ENCODE measurements around the gene PAX2.

Gene PAX2

DNA sequence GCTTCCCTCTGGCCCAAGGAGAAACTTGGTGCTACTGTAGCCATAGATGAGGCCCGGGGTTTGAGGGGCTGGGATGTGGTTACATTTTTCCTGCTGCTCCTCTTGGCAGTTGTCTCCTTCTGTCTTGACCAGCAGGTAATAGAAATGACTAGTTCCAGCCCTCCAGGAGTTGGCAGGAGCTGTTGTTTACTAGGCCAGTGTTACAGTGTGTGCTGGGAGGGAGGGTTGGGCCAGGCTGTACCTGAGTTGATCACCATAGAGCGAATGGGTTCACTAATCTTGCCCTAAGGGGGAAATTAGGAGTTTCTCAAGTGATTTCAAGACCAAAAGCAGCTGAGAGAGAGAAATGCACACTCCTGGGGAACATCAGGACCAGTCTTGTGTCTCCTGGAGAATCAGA lies 34.9 kb downstream of the PAX2 start:
- peak; percentile 35 to 36 for DNase-seq (ENCODE audit: low read depth in 1 of 2, low spot score in 1 of 2)
- in situ Hi-C loops (cut with HindIII; ENCODE audit: low pct_unique_long_range_greater_than_20kb, low sequenced_read_pairs): no loop called here
- TF ChIP-seq JUND (IDR thresholded peaks at IDR 0.05; ENCODE audit: low read depth): no peak

DNA sequence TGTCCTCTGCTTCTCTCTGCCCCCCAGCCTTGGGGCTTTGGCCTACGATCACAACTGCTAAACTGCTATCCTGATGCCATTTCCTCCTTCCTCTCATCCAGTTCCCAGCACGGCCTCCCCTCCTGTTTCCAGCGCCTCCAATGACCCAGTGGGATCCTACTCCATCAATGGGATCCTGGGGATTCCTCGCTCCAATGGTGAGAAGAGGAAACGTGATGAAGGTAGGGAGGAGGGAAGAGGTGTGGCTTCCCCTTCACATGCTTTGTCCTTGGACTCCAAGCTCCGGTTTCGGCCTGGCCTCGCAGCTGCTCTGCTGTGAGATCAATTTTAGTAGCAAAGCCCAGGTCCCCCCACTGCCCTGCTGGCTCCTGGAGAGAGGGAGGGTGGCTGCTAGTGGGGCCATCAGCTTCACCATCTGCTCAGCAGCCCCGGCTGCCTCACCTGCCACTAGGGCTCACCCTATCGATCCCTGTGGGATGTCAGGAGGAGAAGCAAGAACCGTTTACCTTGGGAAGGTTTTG lies 35.8 kb downstream of the PAX2 start:
- in situ Hi-C loops (cut with HindIII; ENCODE audit: low pct_unique_long_range_greater_than_20kb, low sequenced_read_pairs): no loop called here
- DNase-seq (ENCODE audit: low read depth in 1 of 2, low spot score in 1 of 2): no peak
- no peak for TF ChIP-seq JUND (IDR thresholded peaks at IDR 0.05; ENCODE audit: low read depth)

DNA sequence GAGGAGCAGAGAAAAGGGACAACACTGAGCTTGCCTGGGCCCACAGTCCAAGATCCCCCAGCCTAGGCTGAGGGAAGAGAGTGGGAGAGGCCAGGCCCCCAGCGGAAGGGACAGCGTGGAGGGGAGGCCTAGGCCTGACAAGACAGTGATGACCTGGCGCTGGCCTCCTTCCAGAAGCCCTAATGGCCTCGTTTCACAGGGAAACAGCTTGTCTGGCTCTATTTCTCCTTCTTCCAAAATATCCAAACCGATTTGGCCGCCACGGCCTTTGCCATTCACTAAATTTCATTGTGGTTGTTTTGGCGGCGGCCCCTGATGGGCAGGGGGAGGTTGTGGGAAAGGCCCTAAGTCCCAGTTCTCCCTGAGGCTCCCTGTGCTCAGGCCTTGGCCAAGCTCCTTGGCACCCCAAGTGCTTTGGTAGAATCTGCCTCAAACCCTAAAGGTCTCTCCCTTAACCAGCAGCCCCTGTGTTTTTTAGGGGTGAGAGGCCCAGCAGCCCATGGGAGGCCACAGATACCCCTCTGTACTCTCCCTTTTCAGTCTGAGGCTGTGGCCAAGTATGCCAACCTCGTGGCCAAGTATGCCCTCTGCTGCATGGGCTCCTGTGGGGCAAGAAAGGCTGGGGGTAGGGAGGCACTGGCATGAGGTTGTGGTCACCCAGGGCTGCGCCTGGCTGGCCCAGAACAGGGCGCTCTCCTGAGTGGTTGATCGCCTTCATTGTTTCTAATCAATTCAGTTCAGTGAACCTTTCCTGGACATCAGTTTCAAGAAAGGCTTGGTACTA lies 37.3 kb downstream of the PAX2 start:
- no peak for TF ChIP-seq JUND (IDR thresholded peaks at IDR 0.05; ENCODE audit: low read depth)
- no peak for DNase-seq (ENCODE audit: low read depth in 1 of 2, low spot score in 1 of 2)
- in situ Hi-C loops (cut with HindIII; ENCODE audit: low pct_unique_long_range_greater_than_20kb, low sequenced_read_pairs): no loop called here

DNA sequence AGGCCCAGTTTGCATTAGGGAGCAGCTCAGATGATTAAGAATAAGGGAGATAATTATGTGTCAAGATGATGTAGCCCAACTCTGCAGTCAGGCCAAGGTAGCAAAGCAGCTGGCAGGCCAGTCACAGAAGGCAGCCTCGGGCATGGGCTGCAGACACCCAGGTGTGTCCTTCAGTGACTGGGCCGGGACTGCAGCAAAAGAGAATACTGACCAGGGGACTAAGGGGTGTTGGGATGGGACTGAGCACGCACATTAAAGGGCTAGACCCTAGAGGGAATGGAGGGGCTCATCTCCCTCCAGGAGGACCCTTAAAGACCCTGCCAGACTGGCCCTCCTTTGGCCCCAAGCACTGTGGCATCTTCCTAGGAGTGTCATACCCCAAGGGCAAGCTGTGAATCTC lies 38.7 kb downstream of the PAX2 start:
- no peak for TF ChIP-seq JUND (IDR thresholded peaks at IDR 0.05; ENCODE audit: low read depth)
- in situ Hi-C loops (cut with HindIII; ENCODE audit: low pct_unique_long_range_greater_than_20kb, low sequenced_read_pairs): no loop called here
- no peak for DNase-seq (ENCODE audit: low read depth in 1 of 2, low spot score in 1 of 2)

DNA sequence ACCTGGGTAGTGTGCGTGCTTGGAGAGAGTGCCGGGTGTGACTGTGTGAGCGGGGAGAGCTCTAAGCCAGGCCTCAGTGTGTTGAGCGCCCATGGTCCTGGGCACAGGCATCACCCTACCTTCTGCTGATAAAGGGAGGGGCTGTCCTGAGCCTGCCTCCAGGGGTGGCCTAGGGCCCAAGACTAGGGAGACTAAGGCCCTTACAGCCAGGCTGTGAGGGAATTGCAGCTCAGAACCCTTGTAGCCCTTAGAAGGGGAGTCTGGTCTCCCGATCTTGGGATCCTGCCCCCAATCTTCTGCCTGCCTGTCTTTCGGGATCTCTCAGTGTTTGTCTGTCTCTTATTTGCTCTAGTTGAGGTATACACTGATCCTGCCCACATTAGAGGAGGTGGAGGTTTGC lies 41.2 kb downstream of the PAX2 start:
- TF ChIP-seq JUND (IDR thresholded peaks at IDR 0.05; ENCODE audit: low read depth): no peak
- in situ Hi-C loops (cut with HindIII; ENCODE audit: low pct_unique_long_range_greater_than_20kb, low sequenced_read_pairs): no loop called here
- no peak for DNase-seq (ENCODE audit: low read depth in 1 of 2, low spot score in 1 of 2)

DNA sequence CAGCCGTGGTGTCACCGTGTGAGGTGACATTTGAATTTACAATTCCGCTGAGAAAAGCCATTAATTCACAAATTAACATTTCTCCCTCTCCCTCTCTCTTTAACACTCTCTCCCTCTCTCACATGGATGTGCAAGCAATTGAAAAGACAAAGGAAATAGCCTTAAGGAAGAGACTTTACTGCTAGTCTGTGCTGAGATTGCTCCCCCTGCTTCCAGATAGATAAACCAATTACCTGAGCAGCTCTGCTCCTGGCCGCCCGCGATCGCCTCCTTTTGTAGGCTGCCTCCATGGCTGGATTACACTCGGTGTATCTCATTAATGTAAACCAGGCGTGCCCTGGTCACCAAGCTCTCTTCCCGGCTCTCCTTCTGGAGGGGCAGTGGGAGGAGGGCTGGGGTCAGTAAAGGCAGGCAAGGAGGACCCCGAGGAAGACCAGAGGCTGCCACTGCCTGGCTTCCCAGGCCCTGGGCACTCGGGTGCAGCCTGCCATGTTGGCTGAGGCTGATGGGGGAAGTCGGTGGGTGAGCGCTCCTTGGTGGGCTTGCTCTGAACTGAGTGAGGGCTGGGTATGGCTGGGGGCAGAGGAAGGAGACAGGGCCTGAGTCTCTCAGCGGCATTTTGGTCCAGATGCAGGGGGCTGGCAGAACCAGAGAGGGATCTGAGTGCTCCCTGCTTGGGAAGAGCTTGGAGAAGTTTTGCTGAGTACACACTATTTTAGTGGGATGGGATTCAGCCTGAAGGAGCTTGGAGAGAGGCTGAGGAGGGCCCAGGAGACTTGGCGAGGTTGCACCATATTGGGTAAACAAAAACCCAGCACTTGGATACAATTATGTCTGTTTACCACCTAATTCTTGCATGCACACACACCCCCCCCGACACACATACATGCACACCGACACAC lies 42.9 kb downstream of the PAX2 start:
- in situ Hi-C loops (cut with HindIII; ENCODE audit: low pct_unique_long_range_greater_than_20kb, low sequenced_read_pairs): no loop called here
- TF ChIP-seq JUND (IDR thresholded peaks at IDR 0.05; ENCODE audit: low read depth): no peak
- no peak for DNase-seq (ENCODE audit: low read depth in 1 of 2, low spot score in 1 of 2)

DNA sequence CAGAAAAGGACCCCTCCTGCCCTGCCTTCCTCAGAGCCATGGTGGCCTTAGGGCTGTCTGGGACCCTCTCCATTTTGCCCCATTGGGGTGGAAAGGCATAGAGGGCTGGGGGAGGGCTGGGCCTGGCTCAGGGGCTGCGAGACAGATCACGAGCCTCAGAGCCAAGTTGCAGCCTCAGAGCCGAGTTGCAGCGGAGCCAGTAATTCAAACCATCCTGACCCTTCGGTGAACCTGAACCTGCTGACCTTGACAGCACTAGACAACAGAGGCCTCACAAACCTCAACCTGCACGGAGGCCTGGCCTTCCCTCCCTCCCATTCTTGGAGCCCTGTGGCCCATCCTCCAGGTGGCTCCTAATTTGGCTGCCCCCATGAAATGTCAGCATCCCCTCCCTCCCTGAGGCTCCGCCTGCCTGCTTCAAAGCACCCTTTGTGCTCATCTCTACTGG lies 45.4 kb downstream of the PAX2 start:
- in situ Hi-C loops (cut with HindIII; ENCODE audit: low pct_unique_long_range_greater_than_20kb, low sequenced_read_pairs): no loop called here
- no peak for TF ChIP-seq JUND (IDR thresholded peaks at IDR 0.05; ENCODE audit: low read depth)

DNA sequence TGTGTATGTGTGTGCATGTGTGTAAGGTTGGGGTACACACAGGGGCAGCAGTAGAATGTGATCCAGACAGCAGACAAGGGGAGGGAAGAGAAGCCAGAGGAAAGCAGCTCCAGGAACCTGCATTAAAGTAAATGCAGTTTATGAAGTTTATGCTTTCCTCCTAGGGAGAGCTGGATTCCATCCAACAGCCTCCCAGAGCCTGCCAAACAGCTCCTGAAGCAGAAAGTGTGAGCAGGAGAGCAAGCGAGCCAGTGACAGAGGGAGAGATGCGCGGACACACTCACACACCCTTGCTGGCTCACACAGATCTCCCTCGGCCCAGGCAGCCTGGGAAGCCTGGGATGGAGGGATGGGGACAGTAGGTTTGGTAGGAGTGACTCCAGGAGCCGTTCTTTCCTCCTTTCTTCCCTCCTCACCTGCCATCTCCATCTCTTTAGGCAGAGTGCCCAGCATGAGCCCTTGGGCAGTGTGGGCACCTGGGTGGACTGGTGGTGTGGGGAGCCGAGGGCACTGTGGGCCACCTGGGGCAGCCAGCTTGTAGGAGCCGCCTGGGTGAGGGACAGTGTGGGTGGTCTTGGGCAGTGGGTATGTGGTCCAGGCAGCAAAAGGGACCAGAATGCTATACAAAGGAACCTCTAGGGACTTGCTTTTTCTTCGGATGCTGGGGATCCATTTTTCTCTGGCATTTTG lies 46.1 kb downstream of the PAX2 start:
- in situ Hi-C loops (cut with HindIII; ENCODE audit: low pct_unique_long_range_greater_than_20kb, low sequenced_read_pairs): no loop called here
- DNase-seq (ENCODE audit: low read depth in 1 of 2, low spot score in 1 of 2): peak; percentile 57 to 67
- no peak for TF ChIP-seq JUND (IDR thresholded peaks at IDR 0.05; ENCODE audit: low read depth)

More for the DNA sequence above, 45.4 kb downstream of the PAX2 start:
- no peak for DNase-seq (ENCODE audit: low read depth in 1 of 2, low spot score in 1 of 2)

DNA sequence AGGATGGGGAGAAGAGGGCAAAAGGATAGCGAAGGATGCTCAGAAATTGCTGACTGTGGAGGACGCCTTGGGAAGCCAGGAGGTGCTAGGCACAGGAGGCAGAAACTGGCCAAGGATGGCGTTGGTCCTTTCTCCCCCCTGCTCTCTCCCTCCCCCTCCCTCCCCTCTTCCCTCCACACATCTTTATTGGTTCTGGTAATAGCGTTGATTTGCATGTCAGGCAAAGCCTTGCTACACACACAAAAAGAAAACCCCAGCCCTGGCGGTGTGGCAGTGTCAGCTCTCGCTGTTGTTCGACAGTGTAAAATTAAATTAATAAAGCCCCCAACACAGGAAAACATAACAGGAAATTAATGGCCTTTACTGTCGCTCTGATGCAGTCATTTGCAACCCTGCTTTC lies 47.2 kb downstream of the PAX2 start:
- no peak for TF ChIP-seq JUND (IDR thresholded peaks at IDR 0.05; ENCODE audit: low read depth)
- no peak for DNase-seq (ENCODE audit: low read depth in 1 of 2, low spot score in 1 of 2)
- in situ Hi-C loops (cut with HindIII; ENCODE audit: low pct_unique_long_range_greater_than_20kb, low sequenced_read_pairs): no loop called here

DNA sequence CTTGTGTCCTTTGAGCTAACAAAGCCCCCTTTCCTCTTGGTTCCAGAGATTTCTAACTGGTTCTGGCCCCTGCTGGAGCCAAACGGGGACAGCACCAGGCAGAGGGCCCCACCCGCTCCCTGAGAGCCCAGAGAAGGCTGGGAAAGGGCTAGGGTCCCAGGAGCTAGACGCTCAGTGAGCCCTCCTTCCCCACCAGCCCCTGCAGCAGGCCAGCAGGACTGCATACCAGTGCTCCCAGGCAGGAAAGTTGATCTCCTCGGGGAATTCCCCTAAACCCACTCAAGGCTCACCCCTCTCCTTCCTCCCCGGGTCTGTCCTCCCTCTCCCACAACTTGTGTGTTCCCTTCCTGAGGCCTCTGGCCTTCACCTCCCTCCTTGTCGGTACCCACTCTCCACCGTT lies 47.7 kb downstream of the PAX2 start:
- TF ChIP-seq JUND (IDR thresholded peaks at IDR 0.05; ENCODE audit: low read depth): no peak
- DNase-seq (ENCODE audit: low read depth in 1 of 2, low spot score in 1 of 2): no peak
- in situ Hi-C loops (cut with HindIII; ENCODE audit: low pct_unique_long_range_greater_than_20kb, low sequenced_read_pairs): no loop called here

DNA sequence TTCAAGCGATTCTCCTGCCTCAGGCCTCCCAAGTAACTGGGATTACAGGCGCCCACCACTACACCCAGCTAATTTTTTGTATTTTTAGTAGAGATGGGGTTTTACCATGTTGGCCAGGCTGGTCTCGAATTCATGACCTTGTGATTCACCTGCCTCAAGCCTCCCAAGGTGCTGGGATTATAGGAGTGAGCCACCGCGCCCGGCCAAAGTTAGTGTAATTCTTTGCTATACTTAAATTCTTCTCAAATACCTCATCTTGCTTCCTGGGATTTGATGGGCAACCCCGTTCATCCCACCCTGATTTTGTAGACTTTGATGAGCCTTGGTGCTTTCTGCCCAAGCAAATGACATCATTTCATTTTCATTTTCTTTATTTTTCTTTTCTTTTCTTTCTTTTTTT lies 54.5 kb downstream of the PAX2 start:
- no peak for DNase-seq (ENCODE audit: low read depth in 1 of 2, low spot score in 1 of 2)
- in situ Hi-C loops (cut with HindIII; ENCODE audit: low pct_unique_long_range_greater_than_20kb, low sequenced_read_pairs): no loop called here
- no peak for TF ChIP-seq JUND (IDR thresholded peaks at IDR 0.05; ENCODE audit: low read depth)

DNA sequence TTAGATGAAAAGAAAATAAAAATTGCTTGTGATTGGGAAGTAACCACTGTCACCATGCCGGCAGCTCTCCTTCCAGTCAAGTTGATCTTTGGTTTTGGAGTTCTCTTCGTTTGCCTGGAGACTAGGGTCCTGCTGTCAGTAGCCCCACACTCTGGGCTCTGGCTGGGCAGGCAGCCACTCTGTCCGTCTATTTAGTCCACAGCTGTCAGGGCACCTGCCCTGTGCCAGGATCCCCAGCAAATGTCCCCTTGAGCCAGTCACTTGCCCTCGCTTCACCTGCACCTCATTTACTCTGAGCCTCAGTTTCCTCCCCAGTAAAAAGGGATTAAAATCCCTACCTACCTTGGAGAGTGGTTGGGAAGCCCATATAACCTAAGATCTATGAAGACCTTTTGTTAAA lies 55.5 kb downstream of the PAX2 start:
- TF ChIP-seq JUND (IDR thresholded peaks at IDR 0.05; ENCODE audit: low read depth): no peak
- in situ Hi-C loops (cut with HindIII; ENCODE audit: low pct_unique_long_range_greater_than_20kb, low sequenced_read_pairs): no loop called here
- no peak for DNase-seq (ENCODE audit: low read depth in 1 of 2, low spot score in 1 of 2)
